ENCODE measurements around the gene COMMD4. TPM values are rescaled to one million over a fixed set of nuclear protein-coding genes. Genes with fewer than 3 reads are reported as not detected.

Gene COMMD4
- total and polyA plus RNA-seq, 10 of the 15 experiments (the other 5 are each of a cell fraction or from before 2014, with no cell fraction given), result 14.5 to 118 (median 75.3) TPM

- TF ChIP-seq TCF3 (IDR thresholded peaks at IDR 0.05; ENCODE audit: borderline replicate concordance, insufficient read depth, low read depth, low read length) (peak; percentile 76), SREBF1 (IDR thresholded peaks at IDR 0.05; ENCODE audit: low read length) (no peak), GABPA (IDR thresholded peaks at IDR 0.05; ENCODE audit: low read depth) (peak; percentile 96), CBX5 (IDR thresholded peaks at IDR 0.05; ENCODE audit: low read depth) (peak; percentile 95; the same call in 1 of the 2 replicates), RCOR1 (conservative IDR thresholded peaks at IDR 0.05; ENCODE audit: low read depth, low read length) (no peak), GATAD2B (conservative IDR thresholded peaks at IDR 0.05; ENCODE audit: low read depth) (peak; percentile 95), SMAD5 (IDR thresholded peaks at IDR 0.05; ENCODE audit: low read depth) (peak; percentile 82), SUZ12 (IDR thresholded peaks at IDR 0.05; ENCODE audit: unreplicated experiment) (no peak), RAD51 (IDR thresholded peaks at IDR 0.05) (no peak), BRCA1 (IDR thresholded peaks at IDR 0.05; ENCODE audit: low read depth, low read length) (no peak), ZNF217 (IDR thresholded peaks at IDR 0.05) (no peak), IRF5 (IDR thresholded peaks at IDR 0.05; ENCODE audit: borderline replicate concordance) (no peak), NFYB (IDR thresholded peaks at IDR 0.05; ENCODE audit: insufficient read depth, low read depth, low read length) (no peak), STAT3 (IDR thresholded peaks at IDR 0.05; ENCODE audit: low read depth, low read length) (no peak), NBN (IDR thresholded peaks at IDR 0.05) (peak; percentile 89), EED (IDR thresholded peaks at IDR 0.05; ENCODE audit: low read depth) (peak; percentile 50), ZNF592 (IDR thresholded peaks at IDR 0.05) (peak; percentile 85), USF2 (IDR thresholded peaks at IDR 0.05; ENCODE audit: borderline replicate concordance, low read depth, low read length) (no peak; the same call in 1 of the 2 replicates), HDAC2 (IDR thresholded peaks at IDR 0.05) (no peak), BACH1 (IDR thresholded peaks at IDR 0.05; ENCODE audit: borderline replicate concordance) (peak; percentile 88), RUNX3 (IDR thresholded peaks at IDR 0.05; ENCODE audit: low read length) (peak; percentile 88), ETV6 (conservative IDR thresholded peaks at IDR 0.05 in 1 of 2, IDR thresholded peaks at IDR 0.05 in 1 of 2; ENCODE audit: borderline replicate concordance in 1 of 2, low read depth in 1 of 2) (no peak; a peak in 1 of 4 replicates), TAF1 (IDR thresholded peaks at IDR 0.05; ENCODE audit: borderline replicate concordance, low read depth, low read length) (peak; percentile 99), PML (IDR thresholded peaks at IDR 0.05; ENCODE audit: low read length) (peak; percentile 97), MEF2B (IDR thresholded peaks at IDR 0.05; ENCODE audit: partially characterized antibody, poor library complexity, severe bottlenecking) (no peak), CREM (IDR thresholded peaks at IDR 0.05; ENCODE audit: low read depth) (peak; percentile 70), SRF (IDR thresholded peaks at IDR 0.05; ENCODE audit: low read depth in 2 of 2, low read length in 2 of 2) (peak; percentile 37 to 87; a peak in 2 of 4 replicates)
Measured at GRCh38 chr15:75367913-75368688, 32.2 kb downstream of the COMMD4 start, which contains the start of gene MAN2C1 (continued).

All from GM12878 (cell line).